GM21423 (cell line): ENCODE measurements around the gene TINCR.
"Not testable (repeated sequence)": the region's sequence is repeated elsewhere in the genome, so short reads cannot be mapped to it uniquely, and the experiment has no call there.

Source experiments
- ATAC-seq: cut with Tn5 transposase; IDR thresholded peaks from one replicate; pipeline ENCODE4 v1.9.1; 2021; ENCODE audit warnings: mild to moderate bottlenecking, moderate library complexity; ENCODE audit not compliant: unreplicated experiment

The TINCR gene

GRCh38 chr19:5567360-5567969, at the start of gene TINCR:
Gene TINCR, minus strand, starts transcription at chr19:5567953.
- no peak for ATAC-seq

DNA sequence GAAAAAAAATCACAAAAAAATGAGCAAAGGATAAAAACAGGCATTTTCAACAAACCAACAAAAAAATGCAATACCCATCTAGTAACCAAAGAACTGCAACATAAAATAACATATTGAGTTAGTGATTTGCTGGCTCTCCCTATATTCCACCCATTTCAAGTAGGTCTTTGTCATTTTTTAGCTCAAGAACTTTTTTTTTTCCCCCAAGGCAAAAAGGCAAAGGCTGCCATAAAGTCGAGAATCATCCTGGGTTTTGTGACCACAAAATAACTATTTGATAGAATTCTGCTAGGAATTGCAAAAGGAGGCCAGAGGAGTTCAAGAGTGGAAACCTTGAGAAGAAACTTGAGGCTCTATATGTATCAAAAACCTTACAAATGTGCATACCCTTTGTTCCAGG, 49.3 kb upstream of the TINCR start:
- no peak for ATAC-seq

- no peak for ATAC-seq
Observed at GRCh38 chr19:5615756-5616327, 48.1 kb upstream of the TINCR start.

GRCh38 chr19:5612891-5613865, 45.4 kb upstream of the TINCR start:
- no peak for ATAC-seq

DNA sequence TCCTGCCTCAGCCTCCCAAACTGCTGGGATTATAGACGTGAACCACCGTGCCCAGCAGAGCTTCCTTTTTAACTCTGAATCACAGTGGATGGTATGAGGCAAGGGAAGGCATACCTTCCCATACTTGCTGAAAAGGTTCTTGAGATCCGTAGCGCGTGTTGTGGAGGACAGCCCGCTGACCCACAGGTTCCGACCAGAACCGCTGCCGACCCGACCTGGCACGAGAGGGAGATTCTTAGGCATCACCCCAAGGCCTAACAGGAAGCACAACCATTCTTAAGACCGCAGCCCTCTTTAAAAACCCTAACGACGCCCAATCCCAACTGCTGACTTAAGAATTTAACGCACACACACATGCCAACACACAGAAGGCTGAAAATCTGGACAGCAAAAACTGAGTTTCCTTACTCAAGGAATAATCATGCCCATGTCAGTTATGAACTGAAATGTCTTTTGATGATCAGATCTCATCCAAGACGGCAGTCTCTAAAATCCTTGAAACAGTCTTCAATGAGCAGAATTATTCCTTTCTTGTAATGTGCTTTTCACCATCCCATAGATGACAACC, 42.2 kb upstream of the TINCR start:
- ATAC-seq, result no peak

DNA sequence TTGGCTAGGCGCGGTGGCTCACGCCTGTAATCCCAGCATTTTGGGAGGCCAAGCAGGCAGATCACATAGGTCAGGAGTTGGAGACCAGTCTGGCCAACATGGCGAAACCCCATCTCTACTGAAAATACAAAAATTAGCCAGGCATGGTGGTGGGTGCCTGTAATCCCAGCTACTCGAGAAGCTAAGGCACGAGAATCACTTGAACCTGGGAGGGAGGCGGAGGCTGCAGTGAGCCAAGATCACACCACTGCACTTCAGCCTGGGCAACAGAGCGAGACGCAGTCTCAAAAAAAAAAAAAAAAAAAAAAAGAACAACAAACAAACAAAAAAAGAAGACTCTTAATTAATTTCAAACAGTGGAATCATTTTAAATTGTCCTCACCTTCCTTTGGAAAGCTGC, 41.0 kb upstream of the TINCR start:
- ATAC-seq, result not testable (repeated sequence)

GRCh38 chr19:5608291-5608690, 40.5 kb upstream of the TINCR start:
- ATAC-seq, result no peak

DNA sequence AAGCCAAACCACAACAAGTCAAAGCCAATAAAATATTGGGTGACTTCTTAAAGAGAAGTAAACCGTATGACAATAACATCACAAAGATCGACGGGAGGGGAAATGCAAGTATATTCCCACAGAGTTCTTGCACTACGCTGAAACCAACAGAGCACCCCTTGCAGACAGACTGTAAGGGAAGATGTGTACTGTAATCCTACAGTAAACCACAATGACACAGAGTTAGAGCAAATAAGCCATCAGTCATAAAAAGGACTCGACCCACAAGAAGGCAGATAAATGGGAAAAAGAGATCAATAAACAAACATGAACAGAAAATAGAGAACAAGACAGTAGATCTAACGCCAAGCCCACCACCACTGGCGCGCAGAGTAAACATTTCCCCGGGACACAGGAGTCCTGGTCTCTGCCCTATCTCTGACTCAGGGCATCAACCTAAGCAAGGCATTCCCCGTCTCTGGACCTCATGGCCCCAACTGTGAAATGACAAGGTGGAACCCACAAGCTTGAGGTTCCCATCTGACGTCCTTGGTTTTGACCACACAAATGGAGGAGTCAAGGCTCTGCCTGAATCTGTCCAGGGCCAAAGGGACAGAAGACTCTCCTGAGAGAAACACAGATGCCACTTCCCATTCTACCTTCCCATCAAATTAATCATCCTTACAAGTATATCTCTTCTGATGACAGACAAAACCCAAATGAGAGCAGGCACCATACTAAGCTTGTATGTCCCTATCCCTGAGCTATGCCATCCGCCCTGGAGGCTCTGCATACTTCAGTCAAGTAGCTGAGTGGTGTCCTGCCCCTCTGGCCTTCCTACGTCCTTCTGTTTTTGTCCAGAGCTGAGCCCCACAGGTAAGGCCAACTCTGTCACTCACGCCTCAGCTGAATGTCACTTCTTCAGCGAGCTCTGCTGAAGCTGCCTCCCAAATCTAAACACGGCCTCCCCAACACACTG, 39.8 kb upstream of the TINCR start:
- ATAC-seq, result no peak

DNA sequence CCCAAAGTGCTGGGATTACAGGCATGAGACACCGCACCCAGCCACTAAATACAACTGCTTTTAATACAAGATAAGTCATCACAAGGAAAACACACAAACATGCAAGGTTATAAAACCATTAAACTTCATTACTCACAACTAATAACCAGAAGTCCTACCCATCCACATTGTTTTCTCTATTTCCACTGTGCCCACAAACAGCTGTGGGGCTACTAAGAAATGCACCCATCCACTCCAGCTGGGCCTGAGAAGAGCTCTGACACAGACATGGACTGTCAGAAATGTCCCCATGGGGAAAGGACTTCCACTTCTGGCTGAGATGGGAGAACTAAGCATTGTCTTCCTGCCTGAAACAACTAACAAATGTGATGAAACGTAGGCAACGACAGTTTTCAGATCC, 37.6 kb upstream of the TINCR start:
- ATAC-seq, result no peak

- ATAC-seq, result no peak
Observed at GRCh38 chr19:5603626-5604025, 35.9 kb upstream of the TINCR start.

GRCh38 chr19:5600797-5601196, 33.0 kb upstream of the TINCR start:
- no peak for ATAC-seq

DNA sequence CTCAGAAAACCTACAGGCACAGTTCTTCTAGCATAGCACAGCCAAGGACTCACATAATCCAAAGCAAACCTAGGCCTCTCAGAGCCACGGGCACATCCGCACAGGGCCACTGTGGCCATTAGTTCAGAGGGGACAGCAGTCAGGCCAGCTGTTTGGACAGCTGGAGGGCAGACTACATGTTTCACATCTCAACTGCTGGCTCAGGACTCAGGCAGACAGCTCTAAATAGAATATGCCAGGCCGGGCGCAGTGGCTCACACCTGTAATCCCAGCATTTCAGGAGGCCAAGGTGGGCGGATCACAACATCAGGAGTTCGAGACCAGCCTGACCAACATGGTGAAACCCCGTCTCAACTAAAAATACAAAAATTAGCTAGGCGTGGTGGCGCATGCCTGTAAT, 28.0 kb upstream of the TINCR start:
- no peak for ATAC-seq

DNA sequence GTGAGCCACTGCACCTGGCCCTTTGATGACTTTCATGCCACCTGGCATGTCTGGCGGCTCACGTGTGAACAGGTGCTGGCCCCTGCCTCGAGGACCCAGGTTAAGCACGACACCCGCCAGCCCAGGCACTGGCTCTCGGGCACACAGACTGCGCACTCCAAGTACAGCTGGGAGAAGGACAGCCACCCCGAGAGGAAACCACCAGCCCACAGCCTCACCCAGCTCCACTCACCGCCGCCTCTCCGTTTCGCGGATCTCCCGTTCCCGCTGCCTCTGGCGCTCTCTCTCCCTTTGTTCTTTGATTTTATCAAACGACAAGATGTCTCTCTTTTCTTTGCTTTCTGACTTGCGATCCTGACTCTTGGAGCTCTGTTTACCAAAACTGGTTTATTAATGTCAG, 27.4 kb upstream of the TINCR start:
- no peak for ATAC-seq

DNA sequence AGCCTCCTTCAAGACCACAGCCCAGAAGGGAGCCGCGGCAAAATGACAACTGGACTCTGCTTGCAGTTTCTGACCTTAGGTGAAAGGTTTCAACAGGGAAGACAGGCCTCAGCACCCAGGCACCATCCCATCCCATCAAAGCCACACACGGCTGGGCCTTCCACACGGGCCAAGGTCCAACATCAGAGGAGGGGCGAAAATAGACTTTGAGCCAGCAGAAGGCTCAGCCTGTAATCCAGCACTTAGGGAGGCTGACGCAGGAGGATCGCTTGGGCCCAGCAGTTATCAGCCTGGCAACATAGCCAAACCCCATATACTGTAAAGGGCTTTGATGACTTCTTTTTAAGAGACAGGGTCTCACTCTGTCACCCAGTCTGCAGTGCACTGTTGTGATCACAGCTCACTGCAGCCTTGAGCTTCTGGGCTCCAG, 26.8 kb upstream of the TINCR start:
- no peak for ATAC-seq

- ATAC-seq, result no peak
Observed at GRCh38 chr19:5593343-5594255, 25.8 kb upstream of the TINCR start.

DNA sequence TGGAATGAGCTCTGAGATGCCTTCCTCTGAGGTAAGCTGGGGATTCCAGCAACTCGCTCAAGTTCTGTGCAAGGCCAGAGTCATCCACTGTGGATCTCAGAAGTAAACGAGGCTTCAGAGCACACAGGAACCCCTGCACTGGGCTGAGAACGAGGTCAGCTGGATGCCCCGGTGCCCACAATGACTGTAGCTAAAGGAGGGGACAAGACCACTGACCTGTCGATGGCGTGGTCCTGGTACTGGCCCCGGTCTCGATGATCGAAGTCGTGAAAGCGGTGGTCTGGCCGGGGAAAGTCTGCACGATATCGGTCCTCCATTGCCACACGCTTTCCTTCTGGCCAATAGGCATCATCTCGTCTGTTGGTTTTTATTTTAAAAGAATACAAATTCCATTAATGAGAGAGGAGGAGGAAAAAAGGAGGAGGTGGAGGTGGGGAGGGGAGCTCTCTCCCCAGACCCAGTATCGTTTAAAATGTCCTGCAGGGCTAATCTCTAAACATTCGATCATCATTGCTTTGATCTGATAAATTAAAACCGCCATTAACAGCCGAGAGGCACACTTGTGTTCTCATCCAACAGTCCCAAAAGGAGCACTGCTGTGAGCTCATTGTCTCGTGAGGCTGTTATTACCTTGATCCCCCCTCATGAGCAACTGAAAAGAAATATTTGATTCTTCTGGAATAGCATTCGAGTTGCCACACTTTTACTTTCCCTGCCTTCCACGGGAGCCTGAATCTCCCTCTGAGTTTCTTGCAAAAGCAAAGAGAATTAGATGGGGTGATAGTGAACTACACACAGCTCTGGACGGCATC, 25.0 kb upstream of the TINCR start:
- no peak for ATAC-seq

DNA sequence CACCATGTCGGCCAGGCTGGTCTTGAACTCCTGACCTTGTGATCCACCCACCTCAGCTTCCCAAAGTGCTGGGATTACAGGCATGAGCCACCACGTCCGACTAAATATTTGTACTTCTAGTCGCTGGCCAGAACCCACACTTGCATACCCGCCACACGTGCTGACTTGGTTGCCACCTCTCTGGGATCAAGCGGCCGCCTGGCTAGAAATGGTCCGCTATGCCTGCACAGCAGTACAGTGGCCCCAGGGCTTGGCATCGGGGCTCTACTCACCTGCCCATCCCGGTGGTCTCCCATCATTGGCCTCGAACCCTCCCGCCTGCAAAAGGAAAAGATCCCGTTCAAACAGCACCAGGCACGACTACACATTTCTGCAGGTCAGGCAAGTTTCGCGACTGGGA, 23.7 kb upstream of the TINCR start:
- ATAC-seq, result no peak

DNA sequence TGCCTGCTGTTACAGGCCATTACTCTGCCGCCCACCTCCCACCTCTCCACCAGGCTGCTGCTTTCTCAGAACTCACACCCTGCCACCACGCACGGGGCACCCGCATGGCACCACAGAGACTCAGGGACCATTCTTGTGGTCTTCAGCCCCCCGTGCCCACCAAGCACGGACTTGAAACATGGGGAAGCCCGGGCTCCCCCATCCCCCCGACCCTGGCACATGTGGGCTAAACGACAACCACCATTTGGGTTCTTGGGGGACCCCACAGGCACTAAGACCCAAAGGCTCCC, 23.1 kb upstream of the TINCR start:
- no peak for ATAC-seq
